Measurements from ENCODE around the gene GNA12.

GNA12 gene

GRCh38 chr7:2757904-2758672 is 86.0 kb downstream of the GNA12 start:
- Histone ChIP-seq H3K4me3 (ENCODE audit: severe bottlenecking) (no peak overlapping the region), H3K4me1 (ENCODE audit: insufficient read depth, poor library complexity, severe bottlenecking) (peaks cover 32% of the 10 kb centered on the region), H3K9me3 (ENCODE audit: severe bottlenecking) (no peaks in the 10 kb centered on the region), H3K27me3 (ENCODE audit: insufficient read depth, poor library complexity, severe bottlenecking) (no peaks in the 10 kb centered on the region), H3K27ac (ENCODE audit: poor library complexity, severe bottlenecking) (peak overlapping the region; percentile 94), H3K36me3 (ENCODE audit: low read depth) (peaks cover 17% of the 10 kb centered on the region)
- ATAC-seq (ENCODE audit: low read depth) (peak; percentile 85), DNase-seq (ENCODE audit: low spot score) (no peak)
- TF ChIP-seq CTCF (IDR thresholded peaks at IDR 0.05; ENCODE audit: poor library complexity, severe bottlenecking) = no peak

- TF ChIP-seq CTCF (IDR thresholded peaks at IDR 0.05; ENCODE audit: poor library complexity, severe bottlenecking) = no peak
- ATAC-seq (ENCODE audit: low read depth) = peak; percentile 47
- no peak overlapping the region for H3K4me3 ChIP-seq (ENCODE audit: severe bottlenecking)
- no peaks in the 10 kb centered on the region for H3K27me3 ChIP-seq (ENCODE audit: insufficient read depth, poor library complexity, severe bottlenecking)
- peaks cover 17% of the 10 kb centered on the region for H3K36me3 ChIP-seq (ENCODE audit: low read depth)
- peak overlapping the region; percentile 94 for H3K27ac ChIP-seq (ENCODE audit: poor library complexity, severe bottlenecking)
- DNase-seq (ENCODE audit: low spot score) = no peak
- peaks cover 32% of the 10 kb centered on the region for H3K4me1 ChIP-seq (ENCODE audit: insufficient read depth, poor library complexity, severe bottlenecking)
- no peaks in the 10 kb centered on the region for H3K9me3 ChIP-seq (ENCODE audit: severe bottlenecking)
Observed at GRCh38 chr7:2757361-2757903, 86.7 kb downstream of the GNA12 start.

- TF ChIP-seq CTCF (IDR thresholded peaks at IDR 0.05; ENCODE audit: poor library complexity, severe bottlenecking) = no peak
Observed at GRCh38 chr7:2755531-2755930, 88.6 kb downstream of the GNA12 start.

GRCh38 chr7:2754912-2755311 is 89.2 kb downstream of the GNA12 start:
- Histone ChIP-seq H3K9me3 (ENCODE audit: severe bottlenecking) (no peaks in the 10 kb centered on the region), H3K4me3 (ENCODE audit: severe bottlenecking) (no peak overlapping the region), H3K27me3 (ENCODE audit: insufficient read depth, poor library complexity, severe bottlenecking) (no peaks in the 10 kb centered on the region), H3K27ac (ENCODE audit: poor library complexity, severe bottlenecking) (no peak overlapping the region), H3K4me1 (ENCODE audit: insufficient read depth, poor library complexity, severe bottlenecking) (peaks cover 32% of the 10 kb centered on the region), H3K36me3 (ENCODE audit: low read depth) (peaks cover 17% of the 10 kb centered on the region)
- TF ChIP-seq CTCF (IDR thresholded peaks at IDR 0.05; ENCODE audit: poor library complexity, severe bottlenecking) = no peak
- ATAC-seq (ENCODE audit: low read depth) (no peak), DNase-seq (ENCODE audit: low spot score) (no peak)

More at GRCh38 chr7:2755531-2755930, 88.6 kb downstream of the GNA12 start:
- H3K27me3 ChIP-seq (ENCODE audit: insufficient read depth, poor library complexity, severe bottlenecking) = no peaks in the 10 kb centered on the region
- H3K9me3 ChIP-seq (ENCODE audit: severe bottlenecking) = no peaks in the 10 kb centered on the region
- peak overlapping the region; percentile 94 for H3K27ac ChIP-seq (ENCODE audit: poor library complexity, severe bottlenecking)
- peaks cover 17% of the 10 kb centered on the region for H3K36me3 ChIP-seq (ENCODE audit: low read depth)
- ATAC-seq (ENCODE audit: low read depth) (no peak), DNase-seq (ENCODE audit: low spot score) (no peak)
- no peak overlapping the region for H3K4me3 ChIP-seq (ENCODE audit: severe bottlenecking)
- peaks cover 32% of the 10 kb centered on the region for H3K4me1 ChIP-seq (ENCODE audit: insufficient read depth, poor library complexity, severe bottlenecking)

- no peak for TF ChIP-seq CTCF (IDR thresholded peaks at IDR 0.05; ENCODE audit: poor library complexity, severe bottlenecking)
- no peak for ATAC-seq (ENCODE audit: low read depth)
- H3K9me3 ChIP-seq (ENCODE audit: severe bottlenecking) = no peaks in the 10 kb centered on the region
- H3K27me3 ChIP-seq (ENCODE audit: insufficient read depth, poor library complexity, severe bottlenecking) = no peaks in the 10 kb centered on the region
- H3K4me3 ChIP-seq (ENCODE audit: severe bottlenecking) = no peak overlapping the region
- DNase-seq (ENCODE audit: low spot score) = no peak
- H3K4me1 ChIP-seq (ENCODE audit: insufficient read depth, poor library complexity, severe bottlenecking) = peaks cover 32% of the 10 kb centered on the region
- H3K36me3 ChIP-seq (ENCODE audit: low read depth) = peaks cover 14% of the 10 kb centered on the region
- no peak overlapping the region for H3K27ac ChIP-seq (ENCODE audit: poor library complexity, severe bottlenecking)
Observed at GRCh38 chr7:2754086-2754485, 90.0 kb downstream of the GNA12 start.

Data from RWPE2 (cell line).